Loucy (cell line): ENCODE data around the gene TP53AIP1.

Source experiments
- H2AFZ ChIP-seq: fragments of 200-600 bp; sonication (generic); 2 replicates; pipeline ENCODE4 v1.6.0; 2016; ENCODE audit warnings: antibody characterized with exemption, mild to moderate bottlenecking, low read length, moderate library complexity
- H3F3A ChIP-seq: fragments of 200-600 bp; 2 replicates; pipeline ENCODE4 v1.6.0; 2016; ENCODE audit warnings: antibody characterized with exemption, low read depth, mild to moderate bottlenecking
- H3K27me3 ChIP-seq: fragments of 200-600 bp; sonication (generic); 2 replicates; pipeline ENCODE4 v1.6.1; 2014; ENCODE audit warnings: low read length, mild to moderate bottlenecking; ENCODE audit not compliant: insufficient read depth, poor library complexity, severe bottlenecking
- H3K36me3 ChIP-seq: fragments of 200-600 bp; sonication (generic); 2 replicates; pipeline ENCODE4 v1.6.1; 2016; ENCODE audit warnings: low read length; ENCODE audit not compliant: insufficient read depth
- H3K4me1 ChIP-seq: fragments of 200-600 bp; sonication (generic); 2 replicates; pipeline ENCODE4 v1.5.1; 2014; ENCODE audit warnings: low read length, mild to moderate bottlenecking; ENCODE audit not compliant: insufficient read depth, poor library complexity, severe bottlenecking
- H3K4me2 ChIP-seq: fragments of 200-600 bp; sonication (generic); 2 replicates; pipeline ENCODE4 v1.6.0; 2014; ENCODE audit warnings: antibody characterized with exemption, low read length, low read depth, mild to moderate bottlenecking; ENCODE audit not compliant: poor library complexity, severe bottlenecking
- H3K4me3 ChIP-seq: fragments of 200-600 bp; sonication (generic); 2 replicates; pipeline ENCODE4 v1.5.1; 2014; ENCODE audit warnings: low read length, mild to moderate bottlenecking, mixed read lengths; ENCODE audit not compliant: poor library complexity, severe bottlenecking
- H3K79me2 ChIP-seq: fragments of 200-600 bp; sonication (generic); 2 replicates; pipeline ENCODE4 v1.6.1; 2014; ENCODE audit warnings: low read length; ENCODE audit not compliant: insufficient read depth
- H3K9ac ChIP-seq: fragments of 200-600 bp; sonication (generic); 2 replicates; pipeline ENCODE4 v1.6.0; 2014; ENCODE audit warnings: mild to moderate bottlenecking, low read depth, low read length, moderate library complexity; ENCODE audit not compliant: poor library complexity, severe bottlenecking
- H3K9me2 ChIP-seq: fragments of 200-600 bp; sonication (generic); replicated peaks from 2 replicates; pipeline ENCODE4 v1.6.1; 2016; ENCODE audit warnings: low read depth, low read length, mixed read lengths
- H3K9me3 ChIP-seq: fragments of 200-600 bp; sonication (generic); 2 replicates; pipeline ENCODE4 v1.6.1; 2014; ENCODE audit warnings: mild to moderate bottlenecking, antibody characterized with exemption, low read length, low read depth; ENCODE audit not compliant: insufficient read depth
- H4K20me1 ChIP-seq: fragments of 200-600 bp; sonication (generic); 2 replicates; pipeline ENCODE4 v1.6.0; 2014; ENCODE audit warnings: antibody characterized with exemption, low read length, mild to moderate bottlenecking; ENCODE audit not compliant: insufficient read depth, poor library complexity, severe bottlenecking
- EZH2phosphoT487 ChIP-seq: fragments of 200-600 bp; IDR thresholded peaks from 2 replicates; pipeline ENCODE4 v1.6.1; 2018; ENCODE audit warnings: antibody characterized with exemption, mild to moderate bottlenecking, moderate library complexity, borderline replicate concordance
- TF ChIP-seq, protein P1 (sequence below): fragments of 200-600 bp; sonication (generic); conservative IDR thresholded peaks from 2 replicates; pipeline ENCODE4 v1.5.1; 2014; ENCODE audit warnings: mild to moderate bottlenecking, antibody characterized with exemption, low read length

Gene TP53AIP1

DNA sequence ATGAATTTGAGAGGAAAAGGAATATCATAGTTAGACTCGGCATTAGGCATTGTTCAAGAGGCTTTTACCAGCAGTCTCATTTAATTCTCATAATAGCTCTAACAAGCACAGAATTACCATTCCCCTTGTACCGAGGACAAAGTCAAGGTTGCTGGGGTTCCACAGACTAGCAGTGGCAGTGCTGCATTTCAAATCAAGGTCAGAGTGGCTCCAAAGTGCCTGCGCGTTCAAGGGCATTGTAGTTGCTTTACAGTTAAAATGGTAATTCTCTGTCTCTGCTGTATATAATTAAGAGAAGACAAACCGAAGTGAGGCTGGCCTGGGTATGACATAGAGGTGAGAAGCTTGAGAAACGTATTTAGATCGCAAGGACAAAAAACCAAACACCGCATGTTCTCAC lies 40.4 kb upstream of the TP53AIP1 start:
- H3K4me2 ChIP-seq, result no peak overlapping the region
- H2AFZ ChIP-seq, result no peak overlapping the region
- no peaks in the 10 kb centered on the region for H3K79me2 ChIP-seq
- H3F3A ChIP-seq, result no peaks in the 10 kb centered on the region
- no peaks in the 10 kb centered on the region for H3K9me3 ChIP-seq
- TF ChIP-seq, protein P1, sequence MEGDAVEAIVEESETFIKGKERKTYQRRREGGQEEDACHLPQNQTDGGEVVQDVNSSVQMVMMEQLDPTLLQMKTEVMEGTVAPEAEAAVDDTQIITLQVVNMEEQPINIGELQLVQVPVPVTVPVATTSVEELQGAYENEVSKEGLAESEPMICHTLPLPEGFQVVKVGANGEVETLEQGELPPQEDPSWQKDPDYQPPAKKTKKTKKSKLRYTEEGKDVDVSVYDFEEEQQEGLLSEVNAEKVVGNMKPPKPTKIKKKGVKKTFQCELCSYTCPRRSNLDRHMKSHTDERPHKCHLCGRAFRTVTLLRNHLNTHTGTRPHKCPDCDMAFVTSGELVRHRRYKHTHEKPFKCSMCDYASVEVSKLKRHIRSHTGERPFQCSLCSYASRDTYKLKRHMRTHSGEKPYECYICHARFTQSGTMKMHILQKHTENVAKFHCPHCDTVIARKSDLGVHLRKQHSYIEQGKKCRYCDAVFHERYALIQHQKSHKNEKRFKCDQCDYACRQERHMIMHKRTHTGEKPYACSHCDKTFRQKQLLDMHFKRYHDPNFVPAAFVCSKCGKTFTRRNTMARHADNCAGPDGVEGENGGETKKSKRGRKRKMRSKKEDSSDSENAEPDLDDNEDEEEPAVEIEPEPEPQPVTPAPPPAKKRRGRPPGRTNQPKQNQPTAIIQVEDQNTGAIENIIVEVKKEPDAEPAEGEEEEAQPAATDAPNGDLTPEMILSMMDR, result no peak
- no peak for TF ChIP-seq EZH2phosphoT487
- H3K9me2 ChIP-seq, result no peaks in the 10 kb centered on the region
- no peaks in the 10 kb centered on the region for H4K20me1 ChIP-seq
- peaks cover 23% of the 10 kb centered on the region; the same call in 1 of the 2 replicates for H3K36me3 ChIP-seq
- no peaks in the 10 kb centered on the region for H3K4me1 ChIP-seq
- H3K4me3 ChIP-seq, result no peak overlapping the region
- H3K9ac ChIP-seq, result no peak overlapping the region
- H3K27me3 ChIP-seq, result no peaks in the 10 kb centered on the region

DNA sequence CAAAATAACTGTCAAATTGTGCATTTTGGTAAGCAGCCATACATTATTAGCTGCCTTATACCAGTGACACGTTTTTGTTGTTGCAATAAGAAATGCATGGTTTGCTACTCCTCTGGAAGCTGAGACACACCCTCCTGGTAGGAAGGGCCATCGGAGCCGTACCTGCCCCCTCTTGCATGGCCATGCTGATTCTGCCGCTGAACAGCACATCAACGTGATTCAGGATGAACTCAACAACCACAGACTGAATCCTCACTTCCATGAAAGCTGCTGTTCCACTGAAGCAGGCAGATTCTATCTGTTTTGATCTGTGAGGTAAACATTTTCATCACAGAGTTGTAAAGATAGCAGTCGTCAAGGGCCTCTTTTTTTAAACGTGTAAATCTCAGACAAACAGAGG lies 38.6 kb upstream of the TP53AIP1 start:
- Histone ChIP-seq H3K27me3 (no peaks in the 10 kb centered on the region), H2AFZ (no peak overlapping the region), H3K9ac (no peak overlapping the region), H3K4me3 (no peak overlapping the region), H3K79me2 (no peaks in the 10 kb centered on the region), H3K9me2 (no peaks in the 10 kb centered on the region), H3K4me2 (no peak overlapping the region), H3F3A (no peaks in the 10 kb centered on the region), H3K4me1 (no peaks in the 10 kb centered on the region), H3K9me3 (no peaks in the 10 kb centered on the region), H3K36me3 (peaks cover 28% of the 10 kb centered on the region; the same call in 1 of the 2 replicates), H4K20me1 (no peaks in the 10 kb centered on the region)
- TF ChIP-seq, protein P1, result no peak
- TF ChIP-seq EZH2phosphoT487, result no peak

DNA sequence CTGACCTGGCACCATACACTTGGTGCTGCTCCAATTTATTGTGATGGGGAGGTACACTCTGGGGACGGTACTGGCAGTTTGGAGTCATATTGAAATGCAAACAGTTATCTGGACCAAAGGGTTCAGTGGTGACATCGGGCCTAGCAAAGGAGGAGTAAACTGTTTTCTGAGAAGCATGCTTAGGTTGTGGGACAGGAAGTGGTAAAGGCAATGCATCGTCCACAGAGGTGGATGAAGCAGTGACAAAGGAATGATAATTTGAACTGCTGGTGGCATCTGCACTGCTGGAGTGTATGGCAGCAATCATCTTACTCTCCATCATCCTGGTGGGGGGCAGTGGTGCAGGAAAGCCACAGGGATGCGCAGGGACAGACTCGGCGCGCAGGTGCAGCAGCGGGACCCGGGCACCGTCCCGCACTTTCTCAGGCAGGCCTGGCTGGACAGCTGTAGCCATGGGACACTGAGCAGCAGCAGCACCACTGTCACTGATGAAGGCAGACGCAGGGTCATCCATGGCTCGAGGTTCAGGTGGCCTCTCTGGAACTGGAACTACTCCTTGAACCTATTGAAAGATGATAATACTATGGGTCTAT lies 28.0 kb upstream of the TP53AIP1 start:
- Histone ChIP-seq H3K36me3 (peaks cover 50% of the 10 kb centered on the region; the same call in 1 of the 2 replicates), H3K4me1 (peaks cover 8% of the 10 kb centered on the region), H3K4me2 (peak overlapping the region; percentile 19), H3F3A (no peaks in the 10 kb centered on the region), H2AFZ (no peak overlapping the region), H3K27me3 (no peaks in the 10 kb centered on the region), H3K79me2 (no peaks in the 10 kb centered on the region), H3K9me2 (no peaks in the 10 kb centered on the region), H3K9ac (no peak overlapping the region), H4K20me1 (no peaks in the 10 kb centered on the region), H3K9me3 (no peaks in the 10 kb centered on the region), H3K4me3 (no peak overlapping the region)
- TF ChIP-seq, protein P1, result no peak
- TF ChIP-seq EZH2phosphoT487, result no peak
